GM12891 (cell line): Measurements from ENCODE around the gene SLC22A23.

Source experiments
- DNase-seq: peaks from one replicate; pipeline ENCODE4 v3.0.0; 2011; ENCODE audit warnings: low spot score; ENCODE audit not compliant: insufficient read length
- FAIRE-seq: peaks from 2 replicates; lab custom pipeline; 2011; peaks lifted over from hg19 to GRCh38; lab: Jason Lieb, UNC
- PAX5 ChIP-seq: IDR thresholded peaks from 2 replicates; pipeline ENCODE4 v1.6.1; 2011; ENCODE audit warnings: low read length, moderate library complexity, mild to moderate bottlenecking; ENCODE audit not compliant: insufficient read depth, severe bottlenecking
- POLR2A ChIP-seq: IDR thresholded peaks from 2 replicates; pipeline ENCODE4 v1.6.1; 2011; ENCODE audit warnings: low read depth, low read length, control low read depth
- POLR2AphosphoS5 ChIP-seq: IDR thresholded peaks from 2 replicates; pipeline ENCODE4 v1.6.1; 2011; ENCODE audit warnings: low read depth, low read length, control low read depth
- POU2F2 ChIP-seq: IDR thresholded peaks from 2 replicates; pipeline ENCODE4 v1.6.1; 2011; ENCODE audit warnings: low read depth, mild to moderate bottlenecking, control low read depth, low read length, moderate library complexity
- SPI1 ChIP-seq: IDR thresholded peaks from 2 replicates; pipeline ENCODE4 v1.6.1; 2011; ENCODE audit warnings: low read depth, low read length, control low read depth
- TAF1 ChIP-seq: IDR thresholded peaks from 2 replicates; pipeline ENCODE4 v1.6.1; 2011; ENCODE audit warnings: low read depth, low read length, control low read depth

SLC22A23 gene

GRCh38 chr6:3297909-3298308, 158.9 kb downstream of the SLC22A23 start:
- FAIRE-seq, result no peak
- DNase-seq, result no peak
- TF ChIP-seq SPI1 (no peak), PAX5 (no peak), POLR2A (no peak), POLR2AphosphoS5 (no peak), POU2F2 (no peak), TAF1 (no peak)

GRCh38 chr6:3297006-3297405, 159.8 kb downstream of the SLC22A23 start:
- FAIRE-seq (no peak), DNase-seq (no peak)
- no peak for TF ChIP-seq POLR2AphosphoS5
- TF ChIP-seq POLR2A, result no peak
- no peak for TF ChIP-seq PAX5
- TF ChIP-seq POU2F2, result no peak
- no peak for TF ChIP-seq SPI1
- no peak for TF ChIP-seq TAF1

- no peak for FAIRE-seq
Measured at GRCh38 chr6:3296537-3296936, 160.3 kb downstream of the SLC22A23 start.

GRCh38 chr6:3296078-3296477, 160.8 kb downstream of the SLC22A23 start:
- TF ChIP-seq POLR2AphosphoS5 (no peak), POU2F2 (no peak), SPI1 (no peak), PAX5 (no peak)
- FAIRE-seq (no peak), DNase-seq (no peak)

More at GRCh38 chr6:3296537-3296936, 160.3 kb downstream of the SLC22A23 start:
- no peak for DNase-seq
- no peak for TF ChIP-seq TAF1
- TF ChIP-seq POLR2AphosphoS5, result no peak
- TF ChIP-seq POLR2A, result no peak

GRCh38 chr6:3294921-3295871, 161.7 kb downstream of the SLC22A23 start:
- FAIRE-seq (no peak), DNase-seq (no peak)
- TF ChIP-seq POLR2AphosphoS5, result no peak

GRCh38 chr6:3294396-3294795, 162.5 kb downstream of the SLC22A23 start:
- TF ChIP-seq POLR2AphosphoS5 (no peak), PAX5 (no peak), POU2F2 (no peak), TAF1 (no peak), POLR2A (no peak), SPI1 (no peak)
- DNase-seq (no peak), FAIRE-seq (no peak)

- FAIRE-seq (no peak), DNase-seq (no peak)
- TF ChIP-seq SPI1, result no peak
- no peak for TF ChIP-seq POLR2A
- no peak for TF ChIP-seq PAX5
- no peak for TF ChIP-seq POU2F2
- no peak for TF ChIP-seq TAF1
- no peak for TF ChIP-seq POLR2AphosphoS5
Measured at GRCh38 chr6:3293271-3294155, 163.3 kb downstream of the SLC22A23 start.

GRCh38 chr6:3292431-3293197, 164.2 kb downstream of the SLC22A23 start:
- TF ChIP-seq TAF1 (no peak), POLR2AphosphoS5 (no peak), SPI1 (no peak), POLR2A (no peak)
- no peak for FAIRE-seq
- no peak for DNase-seq

- no peak for DNase-seq
- no peak for TF ChIP-seq PAX5
- no peak for TF ChIP-seq TAF1
- TF ChIP-seq POU2F2, result no peak
- no peak for TF ChIP-seq SPI1
- TF ChIP-seq POLR2AphosphoS5, result no peak
- no peak for TF ChIP-seq POLR2A
- FAIRE-seq, result no peak
Measured at GRCh38 chr6:3291987-3292386, 164.9 kb downstream of the SLC22A23 start.
